ENCODE data around the gene CTDSPL. TPM values are rescaled to one million over a fixed set of nuclear protein-coding genes. Genes with fewer than 3 reads are reported as not detected.

Gene CTDSPL
- total RNA-seq, 1 experiment from 2014 or later: 7.7 TPM

DNA sequence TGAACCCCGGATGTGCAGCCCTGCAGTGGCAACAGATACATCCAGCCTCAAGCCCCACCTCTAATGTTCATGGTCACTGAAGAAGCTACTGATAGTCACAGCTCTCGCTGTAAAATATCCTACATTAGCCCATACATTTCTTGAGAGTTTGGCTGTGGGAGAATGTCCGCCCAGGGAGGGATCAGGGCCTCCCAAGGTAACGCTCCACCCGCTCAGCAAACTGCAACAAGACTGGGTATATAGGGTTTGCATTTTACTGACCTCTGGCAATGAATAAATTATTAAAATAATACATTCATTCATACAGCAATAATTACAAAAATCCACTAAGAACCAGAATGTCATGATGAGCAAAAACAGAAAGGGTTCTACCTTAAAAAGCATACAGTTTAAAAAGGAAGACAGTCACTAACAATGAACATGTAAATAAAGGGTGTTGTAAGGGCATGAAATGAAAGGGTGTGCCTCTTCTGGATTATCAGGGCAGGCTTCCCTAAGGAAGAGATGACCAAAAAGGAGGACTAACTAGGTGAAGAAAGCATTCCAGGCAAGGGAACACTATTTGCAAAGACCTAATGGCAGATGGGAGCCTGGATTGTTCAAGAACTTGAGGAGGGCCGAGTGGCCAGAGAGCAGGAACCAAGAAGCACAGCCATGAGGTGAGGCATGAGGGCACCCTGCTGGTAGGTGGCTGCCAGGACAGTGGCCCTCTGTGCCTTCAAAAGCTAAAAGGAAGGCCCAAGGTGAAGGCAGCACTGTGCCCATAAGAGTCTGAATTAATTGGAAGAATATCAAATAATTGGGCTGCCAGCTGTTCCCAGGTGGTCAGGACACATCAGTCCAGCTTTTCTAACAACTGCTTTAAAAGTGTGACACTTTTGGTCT lies 28.1 kb upstream of the CTDSPL start:
- H3K9me3 ChIP-seq (replicated peaks): no peaks in the 10 kb centered on the region
- DNase-seq: peak in 1 of 2 experiments; percentile 5
- no peak overlapping the region for H3K27ac ChIP-seq
- H3K27me3 ChIP-seq: no peaks in the 10 kb centered on the region
- no peaks in the 10 kb centered on the region for H3K4me1 ChIP-seq
- H3K36me3 ChIP-seq: no peaks in the 10 kb centered on the region
- H3K4me3 ChIP-seq: no peak overlapping the region

DNA sequence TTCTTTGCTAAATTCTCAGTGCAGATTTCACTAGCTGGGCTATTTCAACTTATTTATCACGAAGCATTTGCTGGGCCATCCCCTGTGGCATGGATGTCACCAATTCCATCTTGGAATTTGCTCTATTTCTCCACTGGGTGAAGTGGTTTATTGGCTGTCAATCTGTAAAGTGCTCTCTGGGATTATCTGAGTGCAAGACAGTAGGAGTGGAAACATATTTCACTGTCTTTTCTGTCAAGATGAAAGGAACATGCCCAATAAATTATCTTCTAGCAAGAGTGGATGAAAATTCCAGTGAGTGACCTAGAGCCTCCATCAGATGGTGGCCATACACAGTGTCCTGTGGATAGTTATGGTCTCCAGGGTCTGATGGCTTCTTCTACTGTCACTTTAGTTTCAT lies 25.1 kb upstream of the CTDSPL start:
- Histone ChIP-seq H3K4me3 (no peak overlapping the region), H3K9me3 (replicated peaks) (no peaks in the 10 kb centered on the region), H3K27ac (no peak overlapping the region), H3K4me1 (no peaks in the 10 kb centered on the region), H3K36me3 (no peaks in the 10 kb centered on the region), H3K27me3 (no peaks in the 10 kb centered on the region)
- DNase-seq: no peak

DNA sequence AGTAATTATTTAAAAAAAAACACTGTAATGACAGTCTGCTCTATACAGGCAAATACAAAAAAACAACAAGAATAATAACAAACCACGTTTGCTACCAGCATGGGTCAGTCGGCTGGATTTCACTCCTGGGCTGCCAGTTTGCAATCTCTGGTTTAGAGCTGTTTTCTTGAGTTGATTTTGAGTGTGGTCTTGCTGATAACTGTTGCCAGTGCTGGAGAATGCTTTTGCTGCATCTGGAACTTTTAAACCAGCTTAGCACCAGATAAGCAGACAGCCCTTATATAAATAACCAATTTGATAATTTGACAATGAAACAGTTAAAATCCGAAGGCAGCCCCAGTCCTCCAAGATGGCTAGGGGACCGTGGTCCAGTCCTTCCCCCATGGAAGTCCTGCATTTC lies 14.0 kb upstream of the CTDSPL start:
- no peak for DNase-seq
- H3K4me3 ChIP-seq: no peak overlapping the region
- H3K27ac ChIP-seq: no peak overlapping the region

DNA sequence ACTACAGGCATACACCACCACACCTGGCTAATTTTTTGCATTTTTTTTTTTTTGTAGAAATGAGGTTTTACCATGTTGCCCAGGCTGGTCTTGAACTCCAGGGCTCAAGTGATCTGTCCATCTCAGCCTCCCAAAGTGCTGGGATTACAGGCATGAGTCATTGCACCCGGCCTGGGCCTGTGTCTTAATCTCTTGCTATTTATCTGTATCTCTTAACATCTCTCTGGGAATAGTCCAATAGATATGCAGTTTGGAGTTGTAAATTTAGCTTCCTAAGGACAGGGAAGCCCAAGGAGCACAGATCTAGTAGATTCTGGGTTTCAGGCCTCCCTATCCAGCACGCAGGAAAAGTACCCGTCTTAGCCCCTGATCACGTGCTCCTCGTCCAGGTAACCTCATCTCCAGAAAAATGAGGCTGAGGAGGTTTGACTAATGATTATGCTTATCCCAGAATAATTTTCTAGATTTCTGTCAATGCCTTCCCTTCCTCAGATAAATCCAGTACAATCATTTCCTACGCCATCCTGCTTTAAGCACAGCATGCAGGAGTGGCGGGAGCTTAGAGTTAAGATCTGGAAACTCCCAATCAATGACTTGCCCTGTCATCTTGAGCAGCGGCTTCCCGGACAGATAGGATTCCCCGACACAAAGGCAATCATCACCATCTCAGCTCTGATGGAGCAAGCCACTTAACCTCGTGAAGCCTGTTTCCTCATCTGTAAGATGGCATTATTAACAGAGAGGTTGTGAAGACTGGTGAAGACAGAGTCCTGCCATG lies 12.3 kb upstream of the CTDSPL start:
- Histone ChIP-seq H3K9me3 (replicated peaks) (no peaks in the 10 kb centered on the region), H3K4me3 (no peak overlapping the region), H3K4me1 (no peaks in the 10 kb centered on the region), H3K36me3 (no peaks in the 10 kb centered on the region), H3K27ac (no peak overlapping the region), H3K27me3 (no peaks in the 10 kb centered on the region)
- DNase-seq: no peak

More for the DNA sequence above, 14.0 kb upstream of the CTDSPL start:
- no peaks in the 10 kb centered on the region for H3K9me3 ChIP-seq (replicated peaks)
- H3K4me1 ChIP-seq: no peaks in the 10 kb centered on the region
- no peaks in the 10 kb centered on the region for H3K36me3 ChIP-seq
- H3K27me3 ChIP-seq: no peaks in the 10 kb centered on the region

DNA sequence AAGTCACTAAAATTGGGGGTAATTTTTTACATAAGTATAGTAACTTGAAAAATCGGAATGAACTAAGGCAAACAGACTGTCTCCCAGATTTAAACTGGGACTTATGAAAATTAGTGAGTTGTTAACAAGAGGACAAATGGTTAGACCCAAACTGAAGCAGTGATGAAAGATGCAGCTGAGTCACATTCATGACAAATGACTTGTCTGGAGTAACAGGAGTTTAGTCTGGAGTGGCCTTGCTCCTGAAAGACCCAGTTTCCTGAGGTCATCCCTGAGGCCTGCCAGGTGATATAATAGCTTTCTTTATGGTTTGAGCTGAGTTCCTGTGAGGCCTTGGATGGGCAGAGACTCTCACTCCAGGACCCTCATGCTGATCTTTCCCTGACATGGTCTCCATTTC lies 9.6 kb upstream of the CTDSPL start:
- no peak overlapping the region for H3K27ac ChIP-seq
- H3K9me3 ChIP-seq (replicated peaks): no peaks in the 10 kb centered on the region
- H3K4me1 ChIP-seq: no peaks in the 10 kb centered on the region
- no peak overlapping the region for H3K4me3 ChIP-seq
- H3K27me3 ChIP-seq: no peaks in the 10 kb centered on the region
- H3K36me3 ChIP-seq: no peaks in the 10 kb centered on the region
- no peak for DNase-seq

DNA sequence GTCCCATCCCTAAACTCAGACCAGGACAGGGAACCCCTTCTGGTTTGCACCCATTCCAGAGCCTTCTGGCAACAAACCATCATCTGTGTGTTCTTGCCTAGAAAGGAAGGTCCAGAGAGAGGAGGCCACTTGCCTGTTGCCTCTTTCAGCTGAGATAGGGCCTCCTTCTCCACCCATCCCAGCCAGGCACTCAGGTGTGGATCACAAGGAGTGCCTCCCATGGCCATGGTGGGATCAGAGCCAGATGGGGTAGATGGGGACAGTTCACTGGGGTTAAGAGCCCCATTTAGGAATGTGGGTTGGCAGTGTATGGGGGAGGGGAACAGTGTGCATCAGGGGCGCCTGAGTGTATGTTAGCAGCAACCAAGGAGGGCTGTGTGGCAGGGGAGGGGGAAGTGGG lies 8.9 kb upstream of the CTDSPL start:
- Histone ChIP-seq H3K36me3 (no peaks in the 10 kb centered on the region), H3K4me3 (no peak overlapping the region), H3K9me3 (replicated peaks) (no peaks in the 10 kb centered on the region), H3K27ac (no peak overlapping the region), H3K27me3 (no peaks in the 10 kb centered on the region), H3K4me1 (no peaks in the 10 kb centered on the region)
- DNase-seq: no peak

DNA sequence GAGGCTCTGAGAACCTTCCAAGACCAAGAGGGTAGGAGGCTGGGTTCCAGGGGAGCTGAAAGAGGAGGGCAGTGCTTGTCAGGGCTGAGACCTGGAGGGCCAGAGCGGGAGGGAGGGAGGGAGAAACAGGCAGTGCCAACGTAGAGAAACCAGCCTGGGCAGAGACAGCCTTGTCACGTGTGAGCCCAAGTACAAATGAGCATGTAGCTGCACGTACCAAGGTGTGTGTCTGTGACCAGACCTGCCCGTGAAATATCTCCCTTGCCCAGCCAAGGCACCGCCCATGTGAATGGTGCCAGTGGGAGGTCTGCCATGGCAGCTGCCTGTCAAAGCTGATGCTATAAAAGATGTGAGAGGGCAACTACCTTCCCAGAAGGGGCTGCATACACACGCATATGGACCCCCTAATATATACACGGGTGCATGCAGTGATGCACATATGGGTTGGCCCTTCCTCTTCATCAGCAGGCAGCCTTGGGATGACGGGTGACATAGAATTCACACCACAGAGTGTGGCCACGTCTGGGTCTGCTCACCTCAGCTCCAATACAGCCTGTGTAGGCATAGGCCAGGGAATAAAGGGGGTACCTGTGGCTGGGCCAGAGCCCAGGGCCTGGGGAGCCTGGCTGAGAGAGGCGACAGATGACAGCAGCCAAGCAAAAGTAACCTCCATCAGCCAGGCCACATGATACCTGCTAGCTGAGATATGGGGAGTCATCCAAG lies 7.8 kb upstream of the CTDSPL start:
- DNase-seq: no peak
- no peaks in the 10 kb centered on the region for H3K9me3 ChIP-seq (replicated peaks)
- H3K4me3 ChIP-seq: no peak overlapping the region
- no peaks in the 10 kb centered on the region for H3K36me3 ChIP-seq
- no peaks in the 10 kb centered on the region for H3K4me1 ChIP-seq
- H3K27me3 ChIP-seq: no peaks in the 10 kb centered on the region
- no peak overlapping the region for H3K27ac ChIP-seq

DNA sequence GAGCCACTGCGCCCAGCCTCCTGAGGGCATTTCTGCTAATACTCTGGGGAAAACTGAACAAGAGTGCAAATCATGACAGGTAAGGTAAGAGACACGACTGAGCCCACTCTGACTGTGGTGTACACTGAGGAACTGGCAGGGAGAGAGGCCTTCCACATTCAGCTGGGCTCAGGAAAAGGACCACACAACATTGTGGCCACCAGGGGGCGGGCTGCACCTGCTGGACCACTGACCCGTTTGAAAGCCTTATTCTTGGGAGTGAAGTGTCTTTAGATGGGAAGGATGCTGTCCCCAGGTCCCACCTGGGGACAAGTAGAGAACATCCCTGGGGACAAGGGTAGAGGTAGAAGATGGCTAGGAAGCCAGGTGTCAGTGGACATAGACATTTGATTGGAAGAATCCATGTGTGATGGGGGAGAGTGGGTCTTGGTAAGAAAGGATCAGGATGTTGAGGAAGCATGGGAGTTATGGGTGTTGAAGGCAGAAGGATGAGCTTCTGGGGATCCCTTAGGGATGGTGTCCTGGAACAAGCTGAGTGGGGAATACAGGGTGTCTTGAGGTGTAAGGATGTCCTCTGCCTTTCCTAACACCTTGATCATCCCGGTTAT lies 6.2 kb upstream of the CTDSPL start:
- DNase-seq: peak; percentile 53 to 79

DNA sequence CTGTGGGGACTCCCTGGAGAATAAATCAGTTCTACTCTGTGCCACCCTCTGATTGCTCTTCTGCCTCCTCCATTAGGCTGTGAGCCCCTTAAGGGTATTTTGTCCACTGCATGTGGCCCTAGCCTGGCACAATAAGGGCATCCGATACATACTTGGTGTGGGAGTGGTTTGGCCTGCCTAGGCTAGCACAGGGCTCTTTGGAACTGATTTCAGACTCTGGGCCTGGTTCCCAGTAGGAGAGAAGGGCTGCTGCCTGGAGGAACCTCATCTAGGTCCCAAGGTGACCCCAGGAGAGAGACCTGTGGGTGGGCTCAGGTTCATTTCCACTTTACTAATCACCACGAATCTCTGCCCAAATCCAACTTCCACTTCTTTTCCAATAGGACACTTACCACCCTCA lies 5.3 kb upstream of the CTDSPL start:
- H3K4me3 ChIP-seq: no peak overlapping the region
- H3K9me3 ChIP-seq (replicated peaks): no peaks in the 10 kb centered on the region
- H3K27ac ChIP-seq: no peak overlapping the region
- no peak for DNase-seq
- no peaks in the 10 kb centered on the region for H3K36me3 ChIP-seq
- no peaks in the 10 kb centered on the region for H3K4me1 ChIP-seq
- H3K27me3 ChIP-seq: no peaks in the 10 kb centered on the region

More for the DNA sequence above, 6.2 kb upstream of the CTDSPL start:
- Histone ChIP-seq H3K4me3 (no peak overlapping the region), H3K27me3 (no peaks in the 10 kb centered on the region), H3K9me3 (replicated peaks) (no peaks in the 10 kb centered on the region), H3K27ac (no peak overlapping the region), H3K36me3 (no peaks in the 10 kb centered on the region), H3K4me1 (no peaks in the 10 kb centered on the region)

DNA sequence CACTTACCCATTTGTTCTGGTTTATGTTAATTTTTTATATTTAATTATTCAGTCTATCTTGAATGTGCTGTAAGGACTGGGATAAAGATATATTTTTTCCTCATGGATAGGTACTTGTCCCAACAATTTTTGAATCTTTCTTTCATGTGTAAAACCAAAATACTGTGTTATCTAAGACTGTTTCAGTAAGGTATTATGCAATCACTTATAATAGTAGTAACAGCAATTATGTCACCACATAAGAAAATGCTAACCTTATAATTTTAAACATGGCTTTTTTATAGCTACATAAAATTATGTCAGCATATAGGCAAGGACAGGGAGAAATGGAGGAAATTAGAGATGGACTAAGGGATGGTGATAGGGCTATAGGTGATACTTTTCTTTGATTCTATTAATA lies 2.9 kb upstream of the CTDSPL start:
- Histone ChIP-seq H3K4me3 (no peak overlapping the region), H3K9me3 (replicated peaks) (no peaks in the 10 kb centered on the region), H3K27ac (no peak overlapping the region), H3K36me3 (no peaks in the 10 kb centered on the region), H3K4me1 (no peaks in the 10 kb centered on the region), H3K27me3 (no peaks in the 10 kb centered on the region)
- no peak for DNase-seq

DNA sequence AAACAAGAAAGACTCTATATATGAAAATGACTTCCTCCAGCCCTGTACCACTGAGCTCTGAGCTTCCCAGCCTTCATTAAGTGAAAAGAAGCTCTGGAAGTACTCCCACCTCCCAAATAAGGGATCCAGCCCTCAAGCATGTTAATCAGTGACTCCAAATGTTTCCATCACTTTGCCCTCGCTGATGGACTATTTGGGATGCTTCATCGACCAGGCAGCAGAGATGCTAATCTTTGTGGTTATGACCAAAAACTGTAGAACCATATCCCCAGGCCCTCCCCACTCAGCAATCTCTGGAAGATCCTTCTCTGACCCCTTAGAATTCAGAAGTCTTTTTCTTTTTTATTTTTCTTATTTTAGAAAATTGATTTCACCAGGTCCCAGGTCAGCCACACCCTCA lies 2.3 kb upstream of the CTDSPL start:
- Histone ChIP-seq H3K36me3 (no peaks in the 10 kb centered on the region), H3K4me1 (no peaks in the 10 kb centered on the region), H3K4me3 (no peak overlapping the region), H3K9me3 (replicated peaks) (no peaks in the 10 kb centered on the region), H3K27ac (no peak overlapping the region), H3K27me3 (no peaks in the 10 kb centered on the region)
- DNase-seq: no peak

DNA sequence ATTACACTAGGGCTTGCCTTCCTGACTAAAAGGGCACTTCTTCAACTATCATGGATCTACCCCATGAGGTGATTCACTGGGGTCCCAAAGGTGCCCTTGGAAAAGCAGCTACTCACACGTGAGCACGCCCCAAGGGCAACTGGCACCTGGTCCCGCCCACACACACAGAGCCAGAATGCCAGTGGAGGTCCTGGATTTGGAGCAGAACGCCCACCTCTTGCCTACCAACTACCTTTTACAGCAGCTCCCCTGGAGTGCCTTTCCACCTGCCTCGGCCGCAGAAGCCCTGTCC lies 1.8 kb upstream of the CTDSPL start:
- Histone ChIP-seq H3K4me3 (no peak overlapping the region), H3K27ac (no peak overlapping the region), H3K27me3 (no peaks in the 10 kb centered on the region), H3K4me1 (no peaks in the 10 kb centered on the region), H3K9me3 (replicated peaks) (no peaks in the 10 kb centered on the region), H3K36me3 (no peaks in the 10 kb centered on the region)
- no peak for DNase-seq

DNA sequence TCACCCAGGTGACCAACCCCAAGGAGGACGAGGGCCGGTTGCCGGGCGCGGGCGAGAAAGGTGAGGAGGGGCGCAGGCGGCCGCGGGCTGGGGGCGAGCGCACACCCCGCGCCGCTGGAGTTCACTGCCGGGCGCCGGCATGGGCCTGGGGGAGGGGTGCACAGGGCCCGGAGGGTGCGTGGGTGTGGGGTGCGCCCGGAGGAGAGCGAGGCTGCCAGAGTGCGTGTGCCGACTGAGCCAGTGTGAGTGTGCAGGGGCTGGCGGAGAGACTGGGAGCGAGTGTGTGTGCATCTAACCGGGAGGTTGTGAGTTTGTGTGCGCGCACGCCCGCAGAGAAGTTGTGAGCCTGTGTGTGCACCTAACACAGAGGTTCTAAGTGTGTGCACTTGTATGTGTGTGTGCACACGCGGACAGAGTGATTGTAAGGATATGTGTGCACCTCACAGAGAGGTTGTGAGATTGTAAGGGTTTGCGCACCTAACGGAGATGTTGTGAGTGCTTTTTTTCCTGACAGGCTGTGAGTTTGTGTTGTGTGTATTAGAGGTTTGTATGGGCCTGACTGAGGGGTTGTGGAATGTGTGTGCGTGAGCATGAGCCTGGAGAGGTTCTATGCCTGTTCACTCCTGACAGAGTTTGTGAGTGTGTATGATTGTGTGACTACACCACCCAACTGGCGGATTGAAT lies 681 bp downstream of the CTDSPL start:
- H3K36me3 ChIP-seq: no peaks in the 10 kb centered on the region
- DNase-seq: peak in 1 of 2 experiments; percentile 13
- no peaks in the 10 kb centered on the region for H3K9me3 ChIP-seq (replicated peaks)
- no peaks in the 10 kb centered on the region for H3K27me3 ChIP-seq
- H3K27ac ChIP-seq: no peak overlapping the region
- H3K4me3 ChIP-seq: peak overlapping the region; percentile 65
- H3K4me1 ChIP-seq: no peaks in the 10 kb centered on the region
